Measurements from ENCODE around the gene CCDC50.

DNA sequence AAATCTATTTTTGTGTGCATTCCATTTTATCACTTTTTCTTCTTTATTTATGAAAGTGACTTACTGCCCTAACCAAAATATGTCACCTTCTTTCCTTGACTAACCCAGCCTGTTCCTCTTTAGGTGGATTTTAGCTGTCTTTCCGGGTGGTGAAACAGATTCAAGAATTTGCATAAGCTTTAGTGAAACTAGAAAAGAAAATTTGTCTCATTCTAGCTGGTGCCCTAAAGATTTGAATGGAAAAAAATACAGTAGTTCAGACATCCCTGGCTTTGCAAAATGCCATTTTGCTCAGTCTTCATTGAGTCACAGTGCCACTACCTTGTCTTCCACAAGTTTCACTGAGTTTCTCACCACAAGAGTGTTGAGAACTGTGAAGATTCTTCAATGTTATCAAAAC is 28.2 kb upstream of the CCDC50 start:
- TF ChIP-seq, protein P1, sequence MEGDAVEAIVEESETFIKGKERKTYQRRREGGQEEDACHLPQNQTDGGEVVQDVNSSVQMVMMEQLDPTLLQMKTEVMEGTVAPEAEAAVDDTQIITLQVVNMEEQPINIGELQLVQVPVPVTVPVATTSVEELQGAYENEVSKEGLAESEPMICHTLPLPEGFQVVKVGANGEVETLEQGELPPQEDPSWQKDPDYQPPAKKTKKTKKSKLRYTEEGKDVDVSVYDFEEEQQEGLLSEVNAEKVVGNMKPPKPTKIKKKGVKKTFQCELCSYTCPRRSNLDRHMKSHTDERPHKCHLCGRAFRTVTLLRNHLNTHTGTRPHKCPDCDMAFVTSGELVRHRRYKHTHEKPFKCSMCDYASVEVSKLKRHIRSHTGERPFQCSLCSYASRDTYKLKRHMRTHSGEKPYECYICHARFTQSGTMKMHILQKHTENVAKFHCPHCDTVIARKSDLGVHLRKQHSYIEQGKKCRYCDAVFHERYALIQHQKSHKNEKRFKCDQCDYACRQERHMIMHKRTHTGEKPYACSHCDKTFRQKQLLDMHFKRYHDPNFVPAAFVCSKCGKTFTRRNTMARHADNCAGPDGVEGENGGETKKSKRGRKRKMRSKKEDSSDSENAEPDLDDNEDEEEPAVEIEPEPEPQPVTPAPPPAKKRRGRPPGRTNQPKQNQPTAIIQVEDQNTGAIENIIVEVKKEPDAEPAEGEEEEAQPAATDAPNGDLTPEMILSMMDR (IDR thresholded peaks at IDR 0.05), result no peak
- TF ChIP-seq EZH2 (IDR thresholded peaks at IDR 0.05) (no peak), EZH2phosphoT487 (IDR thresholded peaks at IDR 0.05) (no peak)

All from neural progenitor cell (in vitro differentiated cells).